Esophagus muscularis mucosa (tissue), 4 donors: Measurements from ENCODE around the gene TRAPPC3L. TPM values are rescaled to one million over a fixed set of nuclear protein-coding genes. Genes with fewer than 3 reads are reported as not detected.
A peak's percentile ranks its signal among the peaks of the same experiment; 100 is the strongest.

ENCODE experiments used
- DNase-seq: peaks from one replicate; pipeline ENCODE4 v3.0.0-alpha.2; 2017; ENCODE audit errors: extremely low spot score
- H3K27ac ChIP-seq, 4 donors: fragments of 200-600 bp; sonication (generic); replicated peaks in 1 of 4; 1 replicate in 3 of 4; 2 replicates in 1 of 4; pipeline ENCODE4 v1.5.1; 2016 to 2019; ENCODE audit warnings: mild to moderate bottlenecking in 1 of 4
- H3K27me3 ChIP-seq, 4 donors: fragments of 200-600 bp; sonication (generic); one replicate each; pipeline versions ENCODE4 v1.5.1 to v1.6.0; 2016 to 2019
- H3K36me3 ChIP-seq, 4 donors: fragments of 200-600 bp; sonication (generic); one replicate each; pipeline ENCODE4 v1.5.1; 2016 to 2019
- H3K4me1 ChIP-seq, 4 donors: fragments of 200-600 bp; sonication (generic); one replicate each; pipeline ENCODE4 v1.5.1; 2016 to 2019
- H3K4me3 ChIP-seq, 4 donors: fragments of 200-600 bp; sonication (generic); 1 replicate in 2 of 4; 2 replicates in 2 of 4; pipeline ENCODE4 v1.5.1; 2016 to 2019; ENCODE audit warnings: mild to moderate bottlenecking in 4 of 4, moderate library complexity in 1 of 4
- H3K9me3 ChIP-seq, 4 donors: fragments of 200-600 bp; sonication (generic); 1 replicate in 3 of 4; 2 replicates in 1 of 4; pipeline ENCODE4 v1.5.1; 2016 to 2019
- CTCF ChIP-seq, 3 experiments: fragments of 200-600 bp in 2 of 3; fragments of 450-650 bp in 1 of 3; sonication (generic) in 2 of 3; IDR thresholded peaks; one replicate each; pipeline ENCODE4 v1.5.1; 2017 to 2019; ENCODE audit warnings: antibody characterized with exemption in 3 of 3, mild to moderate bottlenecking in 2 of 3, moderate library complexity in 1 of 3
- EP300 ChIP-seq: sonication (generic); formaldehyde crosslinking; IDR thresholded peaks from one replicate; pipeline ENCODE4 v1.6.1; 2017; ENCODE audit warnings: antibody characterized with exemption
- POLR2A ChIP-seq: fragments of 450-650 bp; IDR thresholded peaks from one replicate; pipeline ENCODE4 v1.6.1; 2017; ENCODE audit warnings: antibody characterized with exemption, moderate library complexity, mild to moderate bottlenecking, low read depth
- POLR2AphosphoS5 ChIP-seq, 2 donors: sonication (generic); formaldehyde crosslinking; IDR thresholded peaks; one replicate each; pipeline ENCODE4 v1.6.1; 2017; ENCODE audit warnings: antibody characterized with exemption in 2 of 2
- WGBS: methylation state at CpG from one replicate; pipeline ENCODE4 v1.1.5; 2018; 5-methylcytosine and 5-hydroxymethylcytosine counted together
- intact Hi-C: fragments of 100-400 bp; cut with DNase I; formaldehyde crosslinking; loops from one replicate; pipeline ENCODE4 v1.15.1; 2023
- total RNA-seq, 4 donors: library from RNA; depleted of rRNA; stranded (reverse); fragments of >200 nt; gene quantifications; one replicate each; pipeline versions ENCODE4 v1.1.0 to v1.2.1, GENCODE V29; 2016

The TRAPPC3L gene
- total RNA-seq, 4 donors from 2014 or later: 0.42 TPM; not detected in 3

- no peak overlapping the region for H3K27ac ChIP-seq
- no peaks in the 10 kb centered on the region for H3K36me3 ChIP-seq
- no peaks in the 10 kb centered on the region for H3K4me1 ChIP-seq
- H3K27me3 ChIP-seq: peaks cover 0 to 7% (median 0%) of the 10 kb centered on the region in 4 donors
- no peaks in the 10 kb centered on the region for H3K9me3 ChIP-seq
- H3K4me3 ChIP-seq: no peak overlapping the region
- DNase-seq: no peak
- WGBS: 86% methylated on average over 12 of the region's 12 CpGs
- TF ChIP-seq CTCF (IDR thresholded peaks at IDR 0.05) (peak; percentile 77 to 81 (median 81)), POLR2AphosphoS5 (IDR thresholded peaks at IDR 0.05) (no peak), POLR2A (no peak), EP300 (no peak)
- intact Hi-C loops: loop anchor here (1.0 kb wide), 1 partner anchor 245 kb away; no protein-coding TSS in a partner anchor
Measured at GRCh38 chr6:116531675-116532570, 13.6 kb downstream of the TRAPPC3L start.

- H3K27me3 ChIP-seq: peaks cover 0 to 7% (median 0%) of the 10 kb centered on the region in 4 donors
- H3K9me3 ChIP-seq: no peaks in the 10 kb centered on the region
- intact Hi-C loops: no loop called here
- TF ChIP-seq CTCF (IDR thresholded peaks at IDR 0.05) (no peak), POLR2AphosphoS5 (IDR thresholded peaks at IDR 0.05) (no peak), POLR2A (no peak), EP300 (no peak)
- no peak overlapping the region for H3K4me3 ChIP-seq
- 55% methylated on average over 2 of the region's 2 CpGs for WGBS
- no peak for DNase-seq
- no peak overlapping the region for H3K27ac ChIP-seq
- H3K4me1 ChIP-seq: no peaks in the 10 kb centered on the region
- H3K36me3 ChIP-seq: no peaks in the 10 kb centered on the region
Measured at GRCh38 chr6:116530436-116530835, 15.0 kb downstream of the TRAPPC3L start.

GRCh38 chr6:116529466-116530290, 15.8 kb downstream of the TRAPPC3L start:
- Histone ChIP-seq H3K4me3 (no peak overlapping the region), H3K36me3 (no peaks in the 10 kb centered on the region), H3K27me3 (peaks cover 0 to 7% (median 0%) of the 10 kb centered on the region in 4 donors), H3K9me3 (no peaks in the 10 kb centered on the region), H3K27ac (no peak overlapping the region), H3K4me1 (no peaks in the 10 kb centered on the region)
- no peak for TF ChIP-seq POLR2A
- no peak for TF ChIP-seq EP300
- TF ChIP-seq CTCF (IDR thresholded peaks at IDR 0.05): no peak
- TF ChIP-seq POLR2AphosphoS5 (IDR thresholded peaks at IDR 0.05): no peak
- intact Hi-C loops: no loop called here
- no peak for DNase-seq
- 84% methylated on average over 3 of the region's 3 CpGs for WGBS

GRCh38 chr6:116528780-116529179, 16.7 kb downstream of the TRAPPC3L start:
- no peaks in the 10 kb centered on the region for H3K9me3 ChIP-seq
- peaks cover 0 to 7% (median 0%) of the 10 kb centered on the region in 4 donors for H3K27me3 ChIP-seq
- no peak overlapping the region for H3K4me3 ChIP-seq
- WGBS: 69% methylated on average over 3 of the region's 3 CpGs
- TF ChIP-seq POLR2A (no peak), EP300 (no peak), POLR2AphosphoS5 (IDR thresholded peaks at IDR 0.05) (no peak), CTCF (IDR thresholded peaks at IDR 0.05) (no peak)
- intact Hi-C loops: no loop called here
- no peaks in the 10 kb centered on the region for H3K4me1 ChIP-seq
- no peaks in the 10 kb centered on the region for H3K36me3 ChIP-seq
- DNase-seq: no peak
- no peak overlapping the region for H3K27ac ChIP-seq
